MG63 (cell line): ENCODE results near the gene MSLN. TPM values are rescaled to one million over a fixed set of nuclear protein-coding genes. Genes with fewer than 3 reads are reported as not detected.
A peak's percentile ranks its signal among the peaks of the same experiment; 100 is the strongest.

ENCODE experiments used
- DNase-seq: peaks from one replicate; pipeline ENCODE4 v3.0.0-alpha.2; 2020
- H3K27me3 ChIP-seq: fragments of 250-450 bp; sonication (Bioruptor Pico); 2 replicates; pipeline ENCODE4 v1.5.1; 2020; ENCODE audit warnings: mild to moderate bottlenecking, moderate library complexity
- H3K36me3 ChIP-seq: fragments of 250-450 bp; sonication (Bioruptor Pico); 2 replicates; pipeline ENCODE4 v1.5.1; 2020; ENCODE audit warnings: mild to moderate bottlenecking, moderate library complexity
- H3K4me3 ChIP-seq: fragments of 250-450 bp; sonication (Bioruptor Pico); 2 replicates; pipeline ENCODE4 v1.5.1; 2020; ENCODE audit warnings: mild to moderate bottlenecking, moderate library complexity
- H3K9me3 ChIP-seq: fragments of 250-450 bp; sonication (Bioruptor Pico); 2 replicates; pipeline ENCODE4 v1.5.1; 2020; ENCODE audit warnings: mild to moderate bottlenecking, moderate library complexity
- total RNA-seq: library from RNA; depleted of rRNA; stranded (reverse); fragments of >200 nt; shearing (Covaris generic); gene quantifications from 2 replicates; pipeline ENCODE4 v1.2.3, GENCODE V29; 2014; ENCODE audit warnings: low replicate concordance

Gene MSLN
- total RNA-seq, 1 experiment from 2014 or later = not detected

DNA sequence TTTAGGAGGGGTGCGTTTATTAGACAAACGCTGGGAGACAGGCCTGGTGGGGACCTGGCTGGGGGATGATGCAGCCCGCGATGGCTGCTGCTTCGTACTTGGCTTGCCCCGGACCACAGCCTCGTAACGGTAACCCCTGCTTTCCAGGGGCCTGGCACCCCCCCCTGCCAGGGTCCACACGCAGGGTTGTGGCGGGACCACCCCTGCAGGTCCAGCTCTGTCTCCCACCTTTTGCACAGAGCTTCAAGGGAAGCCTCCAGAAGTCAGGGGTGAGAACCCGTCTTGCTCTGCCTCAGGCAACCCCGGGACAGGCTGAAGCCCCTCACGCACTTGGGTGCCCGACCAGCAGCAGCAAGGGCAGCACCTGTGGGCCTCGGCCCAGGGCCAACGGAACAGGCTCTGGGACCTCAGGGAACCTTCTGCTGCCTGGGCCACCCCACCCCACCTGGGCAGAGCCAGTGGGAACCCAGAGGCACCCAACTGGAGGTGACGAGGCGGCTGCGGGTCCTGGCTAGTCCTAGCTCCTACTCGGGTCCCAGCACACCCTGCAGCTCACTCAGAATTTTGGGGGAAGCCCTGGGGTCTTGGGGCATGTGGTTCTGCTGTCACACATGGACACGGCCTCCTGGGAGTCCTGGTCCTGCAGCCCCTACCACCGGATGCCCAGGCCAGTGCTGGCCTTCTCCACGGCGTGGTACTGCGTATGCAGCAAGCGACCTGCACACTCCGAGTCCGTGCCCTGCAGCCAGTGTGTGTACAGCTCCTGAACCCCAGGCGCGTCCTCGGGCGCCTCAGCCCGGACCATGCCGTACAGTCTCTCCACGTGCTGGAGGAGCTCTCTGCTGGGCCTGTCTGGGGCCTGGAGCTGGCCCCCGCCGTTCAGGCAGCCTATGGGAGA is 30.5 kb upstream of the MSLN start:
- Histone ChIP-seq H3K9me3 (no peaks in the 10 kb centered on the region), H3K36me3 (peaks cover 19% of the 10 kb centered on the region), H3K4me3 (no peak overlapping the region), H3K27me3 (peaks cover 2% of the 10 kb centered on the region; the same call in 1 of the 2 replicates)
- no peak for DNase-seq

DNA sequence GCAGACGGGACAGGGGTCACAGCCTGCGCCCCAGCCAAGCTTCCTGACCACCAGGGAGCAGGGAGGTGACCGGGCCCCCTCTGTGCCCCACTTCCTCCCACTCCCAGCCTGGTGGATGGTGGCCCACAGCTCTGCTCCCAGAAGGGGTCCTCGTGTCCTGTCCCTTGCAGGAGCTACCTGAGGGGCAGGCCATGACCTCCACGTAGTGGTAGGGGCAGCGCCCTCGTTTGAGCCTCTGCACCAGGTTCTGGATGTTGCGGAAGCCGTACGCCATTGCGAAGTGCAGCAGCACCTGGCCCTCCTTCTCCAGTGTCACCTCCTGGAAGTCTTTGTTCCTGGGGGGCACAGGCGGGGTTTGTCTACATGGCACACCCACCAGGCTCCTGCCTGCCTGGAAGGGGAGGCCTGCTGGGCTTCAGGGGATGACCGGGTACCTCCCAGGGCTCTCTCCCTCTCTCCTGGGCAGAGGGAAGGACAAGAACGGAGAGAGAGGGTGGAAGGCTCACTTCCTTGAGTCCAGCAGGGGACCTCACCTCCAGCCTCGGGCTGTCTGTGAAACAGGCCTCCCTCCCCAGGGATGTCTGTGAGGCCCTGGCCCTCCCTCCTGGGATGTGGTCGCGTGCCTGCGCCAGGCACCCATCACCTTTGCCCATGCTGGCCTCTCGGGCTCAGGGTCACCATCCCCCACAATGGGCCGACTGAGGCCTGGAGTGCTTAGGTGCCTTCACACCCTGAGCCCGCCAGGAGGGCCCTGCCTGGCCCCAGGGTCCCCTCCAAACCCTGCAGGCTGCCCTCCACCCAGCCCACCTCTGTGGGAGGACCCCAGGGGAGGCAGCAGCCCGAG is 29.6 kb upstream of the MSLN start:
- peaks cover 2% of the 10 kb centered on the region; the same call in 1 of the 2 replicates for H3K27me3 ChIP-seq
- H3K36me3 ChIP-seq = peaks cover 25% of the 10 kb centered on the region
- H3K9me3 ChIP-seq = no peaks in the 10 kb centered on the region
- no peak overlapping the region for H3K4me3 ChIP-seq
- no peak for DNase-seq

DNA sequence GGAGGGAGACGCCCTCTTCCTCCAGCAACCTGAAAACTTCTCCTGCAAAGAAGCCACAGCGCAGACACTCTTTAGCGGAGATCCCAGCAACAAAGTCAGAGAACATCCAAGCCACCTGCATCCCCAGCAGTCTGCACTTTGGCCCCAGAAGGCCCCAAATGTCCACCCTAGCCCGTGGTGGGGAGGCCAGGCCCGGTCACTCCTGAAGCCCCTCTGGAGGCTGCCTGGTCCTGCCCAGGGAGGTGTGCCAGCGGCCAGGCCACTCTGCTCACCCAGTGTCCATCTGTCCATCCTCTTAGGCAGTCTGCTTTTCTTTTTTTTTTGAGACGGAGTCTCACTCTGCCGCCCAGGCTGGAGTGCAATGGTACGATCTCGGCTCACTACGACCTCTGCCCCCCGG is 28.2 kb upstream of the MSLN start:
- Histone ChIP-seq H3K4me3 (no peak overlapping the region), H3K9me3 (no peaks in the 10 kb centered on the region), H3K36me3 (peaks cover 37% of the 10 kb centered on the region), H3K27me3 (no peaks in the 10 kb centered on the region)
- no peak for DNase-seq

GRCh38 chr16:732936-733335 is 27.6 kb upstream of the MSLN start:
- Histone ChIP-seq H3K4me3 (no peak overlapping the region), H3K9me3 (no peaks in the 10 kb centered on the region), H3K36me3 (peaks cover 41% of the 10 kb centered on the region), H3K27me3 (no peaks in the 10 kb centered on the region)
- DNase-seq = no peak

- Histone ChIP-seq H3K4me3 (no peak overlapping the region), H3K27me3 (no peaks in the 10 kb centered on the region), H3K36me3 (peaks cover 44% of the 10 kb centered on the region), H3K9me3 (no peaks in the 10 kb centered on the region)
- no peak for DNase-seq
Observed at GRCh38 chr16:733382-734207, 26.9 kb upstream of the MSLN start.

DNA sequence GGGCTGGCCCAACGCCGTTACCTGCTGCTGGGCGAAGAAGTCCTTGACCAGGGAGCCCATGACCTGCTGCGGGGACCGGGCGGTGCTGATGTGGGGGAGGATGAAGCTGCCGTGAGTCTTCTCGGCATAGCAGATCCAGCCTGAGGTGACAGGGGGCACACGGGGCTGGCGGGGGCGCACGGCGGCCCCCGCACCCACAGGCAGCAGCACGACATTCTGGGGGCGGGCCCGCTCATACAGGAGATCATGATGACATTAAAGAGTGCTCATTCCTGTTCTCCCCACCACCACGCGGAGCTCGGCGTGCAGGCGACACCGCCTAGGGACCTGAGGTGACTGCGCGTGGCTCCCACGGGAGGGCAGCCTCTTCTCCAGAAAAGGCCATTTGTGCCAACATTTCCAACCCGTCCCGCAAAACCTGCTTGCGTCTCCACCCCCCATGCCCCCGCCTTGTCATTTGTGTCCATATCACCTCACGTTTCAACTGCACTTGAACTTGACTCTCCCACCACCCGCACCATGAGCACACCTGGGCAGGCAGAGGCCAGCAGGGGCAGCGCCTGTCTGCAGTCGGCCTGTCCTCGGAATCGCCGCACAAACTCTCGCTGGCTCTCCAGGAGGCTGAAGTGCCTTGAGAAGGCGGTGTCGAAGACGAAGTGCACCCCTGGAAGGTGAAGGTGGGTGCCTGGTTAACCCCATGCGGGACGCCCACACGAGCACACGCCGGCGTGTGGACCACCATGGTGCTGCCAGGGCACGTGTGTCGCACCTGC is 26.1 kb upstream of the MSLN start:
- Histone ChIP-seq H3K4me3 (no peak overlapping the region), H3K27me3 (no peaks in the 10 kb centered on the region), H3K9me3 (no peaks in the 10 kb centered on the region), H3K36me3 (peaks cover 51% of the 10 kb centered on the region)
- DNase-seq = no peak

GRCh38 chr16:734981-735881 is 25.3 kb upstream of the MSLN start:
- no peaks in the 10 kb centered on the region for H3K9me3 ChIP-seq
- H3K4me3 ChIP-seq = no peak overlapping the region
- H3K27me3 ChIP-seq = no peaks in the 10 kb centered on the region
- no peak for DNase-seq
- peaks cover 51% of the 10 kb centered on the region for H3K36me3 ChIP-seq

DNA sequence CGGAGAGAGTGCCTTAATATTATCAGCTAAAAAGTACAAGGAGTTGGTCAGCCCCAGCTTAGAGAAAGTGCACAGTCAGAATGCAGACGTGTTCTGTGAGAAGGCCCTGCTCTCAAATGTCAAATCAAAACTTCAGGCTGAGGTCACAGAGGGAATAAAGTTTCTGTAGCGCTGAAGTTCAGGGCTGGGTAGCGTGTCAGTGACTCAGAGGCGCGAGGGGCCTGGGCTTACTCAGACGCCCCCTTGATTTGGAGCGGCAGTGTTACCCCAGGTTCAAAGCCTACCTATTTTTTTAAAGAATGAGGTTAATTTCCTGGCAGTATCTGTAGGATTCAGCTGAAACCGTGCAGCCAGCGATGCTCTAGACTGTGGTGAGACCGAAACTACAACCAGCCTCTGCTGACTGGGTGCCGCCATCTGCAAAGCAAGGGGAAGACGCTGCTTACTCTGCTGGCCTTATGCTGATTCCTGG is 24.5 kb upstream of the MSLN start:
- DNase-seq = no peak
- H3K36me3 ChIP-seq = peaks cover 55% of the 10 kb centered on the region
- H3K4me3 ChIP-seq = no peak overlapping the region
- H3K9me3 ChIP-seq = no peaks in the 10 kb centered on the region
- H3K27me3 ChIP-seq = no peaks in the 10 kb centered on the region

- H3K36me3 ChIP-seq = peaks cover 52% of the 10 kb centered on the region
- H3K9me3 ChIP-seq = no peaks in the 10 kb centered on the region
- no peaks in the 10 kb centered on the region for H3K27me3 ChIP-seq
- DNase-seq = no peak
- H3K4me3 ChIP-seq = no peak overlapping the region
Observed at GRCh38 chr16:736936-737481, 23.5 kb upstream of the MSLN start.

DNA sequence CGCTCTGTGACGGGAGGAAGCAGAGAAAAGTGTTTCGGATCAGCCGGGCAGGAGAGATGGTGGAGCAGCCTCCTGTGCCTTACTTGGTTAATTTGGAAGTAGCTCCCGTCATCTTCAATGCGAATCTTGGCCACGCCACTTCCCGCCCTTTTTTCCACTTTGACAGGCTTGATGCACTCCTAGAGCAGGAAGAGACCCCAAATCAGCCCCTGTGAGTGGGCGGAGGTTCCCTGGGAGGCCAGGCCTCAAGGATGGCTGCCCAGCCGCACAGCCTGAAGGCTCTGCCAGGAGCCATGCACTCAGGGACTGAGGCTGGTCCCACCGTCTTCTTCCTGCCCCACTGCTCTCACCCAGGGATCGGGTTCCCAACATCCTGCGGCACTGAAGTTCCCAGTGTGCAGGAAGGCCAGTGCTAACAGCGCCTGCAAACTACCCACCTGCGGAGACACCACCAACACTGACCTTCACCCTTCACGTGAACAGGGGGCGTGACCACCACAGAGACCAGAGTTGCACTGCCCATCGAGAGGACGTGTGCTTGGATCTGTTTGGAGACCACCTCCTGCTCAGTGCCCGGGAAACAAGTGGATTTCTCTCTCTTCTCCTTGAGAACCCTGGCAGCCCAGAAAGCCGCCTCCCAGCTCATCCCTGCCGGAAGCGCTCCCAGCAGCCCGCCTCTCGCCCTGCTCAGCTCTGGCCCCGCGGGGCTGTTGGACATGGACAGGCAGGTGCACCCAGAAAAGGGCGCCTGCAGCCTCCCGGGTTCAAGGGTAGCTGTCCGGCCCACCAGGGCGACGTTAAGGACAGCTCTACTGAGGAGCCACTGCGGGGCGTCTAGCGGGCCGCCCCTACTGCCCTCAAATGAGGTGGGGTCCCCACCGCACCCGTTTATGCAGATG is 20.7 kb upstream of the MSLN start:
- H3K9me3 ChIP-seq = no peaks in the 10 kb centered on the region
- H3K36me3 ChIP-seq = peaks cover 35% of the 10 kb centered on the region
- H3K4me3 ChIP-seq = peak overlapping the region; percentile 99
- H3K27me3 ChIP-seq = no peaks in the 10 kb centered on the region
- DNase-seq = no peak

- no peak for DNase-seq
- Histone ChIP-seq H3K9me3 (no peaks in the 10 kb centered on the region), H3K4me3 (peak overlapping the region; percentile 99), H3K36me3 (peaks cover 35% of the 10 kb centered on the region), H3K27me3 (no peaks in the 10 kb centered on the region)
Observed at GRCh38 chr16:740459-740763, 20.1 kb upstream of the MSLN start.

DNA sequence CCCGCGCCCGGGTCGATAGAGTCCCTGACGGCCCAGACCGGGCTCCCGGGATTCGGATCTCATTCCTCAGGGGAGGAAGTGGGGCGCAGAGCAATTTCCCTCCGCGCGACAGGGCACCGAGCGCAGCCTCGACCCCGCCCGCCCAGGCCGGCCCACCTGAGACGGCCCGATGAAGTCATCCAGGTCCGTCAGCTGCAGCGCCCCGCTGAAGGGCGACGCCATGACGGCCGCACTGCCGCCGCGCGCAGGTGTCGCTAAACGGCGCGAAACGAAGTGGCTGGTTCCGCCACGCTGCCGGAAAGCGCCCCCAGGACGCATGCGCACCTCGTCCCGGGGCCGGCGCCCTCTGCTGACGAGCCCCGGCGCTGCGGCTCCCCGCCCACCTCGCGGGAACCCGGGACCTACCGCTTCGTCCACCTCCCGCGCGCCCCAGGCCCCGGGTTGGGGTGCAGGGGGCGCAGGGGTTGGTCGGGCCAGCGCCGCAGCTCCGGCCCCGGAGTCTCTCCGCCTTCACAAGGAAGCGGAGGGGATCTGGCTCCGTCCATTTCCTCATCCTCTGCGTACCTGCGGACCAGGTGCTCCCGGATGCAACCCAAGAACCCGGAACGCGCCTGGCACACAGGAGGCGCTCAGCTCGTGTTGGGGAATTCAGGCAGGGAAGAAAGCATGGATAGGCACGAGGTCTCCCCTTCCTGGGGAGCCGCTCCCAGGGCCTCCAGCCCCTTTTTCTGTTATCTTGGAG is 19.6 kb upstream of the MSLN start, which contains the start of gene CIAO3:
Gene CIAO3 (minus strand): TSS at position 234 of the 742 bp plus-strand sequence. CDS start 12 bp downstream, at position 222.
- Histone ChIP-seq H3K36me3 (peaks cover 30% of the 10 kb centered on the region), H3K9me3 (no peaks in the 10 kb centered on the region), H3K27me3 (no peaks in the 10 kb centered on the region), H3K4me3 (peak within 1 kb of the TSS; percentile 99)
- DNase-seq = peak; percentile 94

- Histone ChIP-seq H3K27me3 (no peaks in the 10 kb centered on the region), H3K9me3 (no peaks in the 10 kb centered on the region), H3K4me3 (no peak overlapping the region), H3K36me3 (peaks cover 20% of the 10 kb centered on the region)
- no peak for DNase-seq
Observed at GRCh38 chr16:741986-742629, 18.4 kb upstream of the MSLN start.
